ENCODE results near the gene ARHGAP44. TPM values are rescaled to one million over a fixed set of nuclear protein-coding genes. Genes with fewer than 3 reads are reported as not detected.

The ARHGAP44 gene
- total and polyA plus RNA-seq, 2 of the 8 experiments (the other 6 are each of a cell fraction or from before 2014, with no cell fraction given): 6.2 to 22.2 TPM

GRCh38 chr17:12947047-12947446, 157.7 kb downstream of the ARHGAP44 start:
- Histone ChIP-seq H3K79me2 (ENCODE audit: control insufficient read depth in 1 of 2, insufficient read depth in 2 of 2, low read length in 2 of 2) (no peaks in the 10 kb centered on the region), H2BK15ac (ENCODE audit: low read length) (no peak overlapping the region), H3K23me2 (ENCODE audit: low read depth, low read length) (no peaks in the 10 kb centered on the region), H2BK5ac (ENCODE audit: low read depth, low read length) (no peak overlapping the region), H3K4me3 (ENCODE audit: extremely low read depth in 1 of 4, insufficient read depth in 2 of 4, low read depth in 3 of 4, low read length in 4 of 4) (no peak overlapping the region), H3K79me1 (ENCODE audit: low read depth, low read length) (no peaks in the 10 kb centered on the region), H3K14ac (ENCODE audit: insufficient read length) (no peak overlapping the region), H4K8ac (ENCODE audit: extremely low read depth, insufficient read depth, low read length) (no peak overlapping the region), H4K5ac (ENCODE audit: insufficient read length, low read depth, low read length) (no peak overlapping the region), H3K23ac (ENCODE audit: insufficient read length) (no peak overlapping the region), H3K4me2 (ENCODE audit: insufficient read depth in 1 of 2, low read depth in 2 of 2, low read length in 2 of 2) (no peak overlapping the region), H3K18ac (ENCODE audit: extremely low read depth, low read length) (no peak overlapping the region), H3K9me3 (ENCODE audit: insufficient read depth in 2 of 2, low read depth in 1 of 2, low read length in 1 of 2) (no peaks in the 10 kb centered on the region), H3K4ac (replicated peaks; ENCODE audit: insufficient read length, low read depth, low read length) (no peak overlapping the region), H3K36me3 (ENCODE audit: control insufficient read depth in 2 of 4, insufficient read depth in 4 of 4, low read length in 3 of 4) (peaks cover 0 to 11% (median 4%) of the 10 kb centered on the region in 4 experiments; a peak in 5 of 8 replicates), H3K9ac (replicated peaks in 1 of 4; ENCODE audit: extremely low read depth in 1 of 4, low read depth in 3 of 4, low read length in 3 of 4) (no peak overlapping the region), H2BK120ac (replicated peaks; ENCODE audit: low read depth, low read length) (no peak overlapping the region), H3K56ac (replicated peaks; ENCODE audit: insufficient read length, low read depth, low read length) (no peak overlapping the region), H4K91ac (replicated peaks; ENCODE audit: insufficient read length, low read length) (no peak overlapping the region), H3K27ac (ENCODE audit: low read depth, low read length) (no peak overlapping the region), H2BK20ac (ENCODE audit: low read length) (no peak overlapping the region), H4K20me1 (replicated peaks in 1 of 2; ENCODE audit: control insufficient read depth in 1 of 2, insufficient read depth in 2 of 2, low read length in 2 of 2) (no peaks in the 10 kb centered on the region), H3K4me1 (replicated peaks in 1 of 4; ENCODE audit: control insufficient read depth in 3 of 4, insufficient read depth in 4 of 4, low read length in 3 of 4) (no peaks in the 10 kb centered on the region), H3K27me3 (replicated peaks in 1 of 4; ENCODE audit: control insufficient read depth in 3 of 4, extremely low read depth in 1 of 4, insufficient read depth in 3 of 4, low read length in 3 of 4) (no peaks in the 10 kb centered on the region), H2AFZ (ENCODE audit: low read length) (no peak overlapping the region), H2AK5ac (ENCODE audit: low read depth, low read length) (no peak overlapping the region), H2BK12ac (ENCODE audit: low read depth, low read length) (no peak overlapping the region)
- ChIA-PET CTCF (ENCODE audit: partially characterized antibody) (interaction anchor here (1.1 to 1.3 kb wide), 2 partner anchors 58 to 766 kb away, joined by 3 read pairs; no protein-coding TSS in a partner anchor), POLR2A (ENCODE audit: partially characterized antibody) (interaction anchor here (0.6 kb wide), 1 partner anchor 38 kb away, joined by 7 read pairs; no protein-coding TSS in a partner anchor)
- WGBS, 2 experiments (ENCODE audit: extremely low coverage in 1 of 2, insufficient coverage in 1 of 2, insufficient read length in 1 of 2, insufficient replicate concordance in 2 of 2, low coverage in 1 of 2, low lambda C conversion rate in 2 of 2, missing lambda C conversion rate in 1 of 2): 96% methylated on average over 4 of the region's 4 CpGs; no CpG with 5 or more reads in 1 of the 2 experiments
- DNase-seq (ENCODE audit: low read depth in 1 of 2, low spot score in 2 of 2) (no peak), FAIRE-seq (no peak)
- TF ChIP-seq SAP30 (IDR thresholded peaks at IDR 0.05; ENCODE audit: insufficient read depth, insufficient replicate concordance, low read length) (no peak), HDAC6 (IDR thresholded peaks at IDR 0.05; ENCODE audit: low read depth, low read length) (no peak), EGR1 (IDR thresholded peaks at IDR 0.05; ENCODE audit: borderline replicate concordance, low read depth, low read length) (no peak), ASH2L (IDR thresholded peaks at IDR 0.05; ENCODE audit: low read length) (no peak), SIX5 (IDR thresholded peaks at IDR 0.05; ENCODE audit: low read depth, low read length) (no peak), PHF8 (conservative IDR thresholded peaks at IDR 0.05; ENCODE audit: low read depth, low read length) (no peak), CTBP2 (IDR thresholded peaks at IDR 0.05; ENCODE audit: borderline replicate concordance, insufficient read depth, insufficient read length, low read length) (no peak), SP4 (IDR thresholded peaks at IDR 0.05; ENCODE audit: low read length) (no peak), YY1 (IDR thresholded peaks at IDR 0.05; ENCODE audit: low read depth, low read length) (no peak), RAD21 (IDR thresholded peaks at IDR 0.05 in 1 of 2, conservative IDR thresholded peaks at IDR 0.05 in 1 of 2; ENCODE audit: low read depth in 2 of 2, low read length in 2 of 2) (no peak), TEAD4 (IDR thresholded peaks at IDR 0.05; ENCODE audit: low read depth, low read length) (no peak), CREB1 (IDR thresholded peaks at IDR 0.05) (no peak), RBBP5 (IDR thresholded peaks at IDR 0.05; ENCODE audit: borderline replicate concordance, low read depth, low read length) (no peak), TCF12 (IDR thresholded peaks at IDR 0.05; ENCODE audit: low read depth, low read length) (no peak), HDAC2 (IDR thresholded peaks at IDR 0.05; ENCODE audit: borderline replicate concordance in 1 of 2, low read depth in 2 of 2, low read length in 2 of 2) (no peak)

Data from H1 (cell line).